Inflammatory macrophage treated with lipopolysaccharide for 4 hours (primary cell): ENCODE data around the gene SIT1.

ENCODE experiments used
- DNase-seq: peaks from one replicate; pipeline ENCODE4 v3.0.0-alpha.2; 2020

SIT1 gene

DNA sequence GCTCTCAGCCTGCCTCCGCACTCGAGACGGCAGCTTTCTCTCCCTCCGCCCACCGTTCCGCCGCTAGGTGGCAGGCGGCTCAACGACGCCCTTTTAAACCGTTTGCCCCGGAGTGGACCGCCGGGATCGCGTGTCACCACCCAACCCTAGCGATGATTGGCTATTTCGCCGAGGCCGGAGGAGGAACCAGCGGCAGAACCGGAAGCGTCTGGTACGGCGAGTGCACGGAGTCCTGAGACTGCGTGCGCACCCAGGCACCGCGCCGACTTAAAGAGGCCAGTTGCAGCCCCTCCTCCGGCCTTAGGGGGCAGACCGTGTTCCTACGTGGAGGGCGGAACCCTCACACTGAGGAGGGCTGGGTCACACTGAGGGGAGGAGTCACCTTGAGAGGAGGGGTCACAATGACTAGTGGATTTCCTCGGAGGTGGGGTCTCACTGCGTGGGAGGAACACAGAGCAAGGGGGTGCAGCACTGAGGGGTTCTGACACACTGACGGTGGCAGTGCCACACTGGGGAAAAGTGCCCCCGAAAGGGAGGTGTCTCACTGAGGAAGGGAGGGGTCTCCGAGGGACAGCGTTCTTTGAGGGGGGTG is 46.6 kb downstream of the SIT1 start:
- peak; percentile 100 for DNase-seq

DNA sequence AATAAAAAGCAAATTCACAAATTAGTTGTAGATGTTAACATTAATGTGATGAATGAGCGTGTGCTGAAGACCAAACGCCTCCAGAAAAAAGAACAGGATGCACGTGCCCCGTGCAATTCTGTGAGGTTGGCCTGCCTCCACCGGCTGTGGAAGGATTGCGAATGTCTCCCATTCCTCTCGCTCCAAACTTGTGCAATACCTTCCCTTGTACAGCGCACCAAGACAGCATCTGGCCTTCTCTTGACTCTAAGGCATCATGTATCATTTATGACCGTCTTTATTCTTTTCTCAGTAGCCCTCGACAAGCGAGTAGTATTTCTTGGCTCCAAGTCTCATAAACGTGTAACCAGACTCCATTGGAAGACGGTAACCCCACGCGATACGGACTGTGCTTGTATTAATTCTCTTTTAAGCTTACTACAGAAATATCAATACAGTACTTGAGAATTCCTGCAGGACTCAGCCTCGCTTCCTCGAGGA is 47.2 kb downstream of the SIT1 start:
- DNase-seq, result peak; percentile 39

DNA sequence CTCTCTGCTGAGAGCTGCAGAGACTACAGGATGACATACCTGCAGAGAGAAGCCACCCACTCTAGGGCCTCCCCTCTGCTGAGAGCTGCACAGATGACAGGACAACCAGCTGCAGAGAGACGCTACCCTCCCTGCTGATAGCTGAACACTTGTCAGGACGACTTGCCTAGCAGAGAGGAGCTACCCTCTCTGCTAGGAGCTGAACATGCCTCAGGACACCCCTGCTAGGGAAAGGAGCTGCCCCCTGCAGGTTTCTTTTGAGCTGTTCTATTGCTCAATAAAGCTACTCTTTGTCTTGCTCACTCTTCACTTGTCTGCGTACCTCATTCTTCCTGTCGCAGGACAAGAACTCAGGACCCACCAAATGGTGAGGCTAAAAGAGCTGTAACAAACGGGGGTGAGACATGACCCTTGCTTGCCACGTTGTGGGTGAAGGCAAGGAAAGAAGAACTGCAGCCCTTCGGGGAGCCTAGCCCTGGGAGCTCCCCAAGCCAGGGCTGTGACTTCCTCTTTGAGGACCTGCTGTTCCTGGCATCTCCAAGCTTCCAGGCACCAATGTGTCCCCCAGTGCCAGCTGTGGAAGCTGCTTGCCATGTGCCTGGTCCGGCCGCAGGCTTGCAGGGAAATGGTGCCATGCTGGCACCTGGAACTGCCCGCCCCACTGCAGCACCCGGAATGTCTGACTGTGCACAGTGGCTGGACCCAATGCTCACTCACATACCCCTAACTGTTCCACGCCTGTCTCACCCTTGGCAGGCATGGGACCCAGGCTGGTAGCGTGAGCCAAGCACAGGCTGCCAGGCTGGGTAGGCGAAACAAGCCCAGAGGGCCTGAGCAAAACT is 50.7 kb downstream of the SIT1 start:
- peak; percentile 22 for DNase-seq
